Measurements from ENCODE around the gene CRYGB. TPM values are rescaled to one million over a fixed set of nuclear protein-coding genes. Genes with fewer than 3 reads are reported as not detected.
A peak's percentile ranks its signal among the peaks of the same experiment; 100 is the strongest.

The CRYGB gene
- total and polyA plus RNA-seq, 2 of the 13 experiments (the other 11 are each of a cell fraction or from before 2014, with no cell fraction given): not detected

GRCh38 chr2:208129744-208130711, 15.9 kb downstream of the CRYGB start, which contains the start of gene CRYGC (continued):
- no peak for TF ChIP-seq CSRNP1 (CRISPR knock-in tag; IDR thresholded peaks at IDR 0.05)
- no peak for TF ChIP-seq MYPOP (CRISPR knock-in tag; IDR thresholded peaks at IDR 0.05)
- no peak for TF ChIP-seq RAD51 (IDR thresholded peaks at IDR 0.05; ENCODE audit: borderline replicate concordance)
- TF ChIP-seq ATAD3A (CRISPR knock-in tag; IDR thresholded peaks at IDR 0.05): no peak
- peak; percentile 21; the same call in 1 of the 2 replicates for TF ChIP-seq FOXC1 (CRISPR knock-in tag; IDR thresholded peaks at IDR 0.05; ENCODE audit: borderline replicate concordance)
- TF ChIP-seq ZNF251 (CRISPR knock-in tag; IDR thresholded peaks at IDR 0.05): no peak
- no peak for TF ChIP-seq ZNF253 (CRISPR knock-in tag; IDR thresholded peaks at IDR 0.05; ENCODE audit: borderline replicate concordance)
- TF ChIP-seq NR3C1 (CRISPR knock-in tag; IDR thresholded peaks at IDR 0.05): no peak
- TF ChIP-seq MIER2 (CRISPR knock-in tag; IDR thresholded peaks at IDR 0.05): no peak
- TF ChIP-seq GPBP1L1 (CRISPR knock-in tag; IDR thresholded peaks at IDR 0.05): no peak
- TF ChIP-seq KAT2B (IDR thresholded peaks at IDR 0.05; ENCODE audit: borderline replicate concordance, low read depth, low read length): no peak
- no peak for TF ChIP-seq SNAPC4 (CRISPR knock-in tag; IDR thresholded peaks at IDR 0.05)
- no peak for TF ChIP-seq ZNF326 (CRISPR knock-in tag; IDR thresholded peaks at IDR 0.05; ENCODE audit: borderline replicate concordance)
- TF ChIP-seq PHF8 (CRISPR knock-in tag; IDR thresholded peaks at IDR 0.05): peak; percentile 51; the same call in 1 of the 2 replicates
- TF ChIP-seq USF2 (IDR thresholded peaks at IDR 0.05; ENCODE audit: low read depth, low read length): no peak
- TF ChIP-seq USF2 (CRISPR knock-in tag; IDR thresholded peaks at IDR 0.05; ENCODE audit: borderline replicate concordance): no peak
- no peak for TF ChIP-seq NRL (CRISPR knock-in tag; IDR thresholded peaks at IDR 0.05; ENCODE audit: borderline replicate concordance)

All from HepG2 (cell line).